ENCODE data around the gene ZDHHC22. TPM values are rescaled to one million over a fixed set of nuclear protein-coding genes. Genes with fewer than 3 reads are reported as not detected.
A peak's percentile ranks its signal among the peaks of the same experiment; 100 is the strongest.

Gene ZDHHC22
- polyA plus RNA-seq, 1 of the 3 experiments (the other 2 are of a cell fraction), result not detected

- H3K36me3 ChIP-seq (replicated peaks in 1 of 2; ENCODE audit: control insufficient read depth in 1 of 2, insufficient read depth in 2 of 2, low read length in 1 of 2), result no peaks in the 10 kb centered on the region
- H3K4me3 ChIP-seq (ENCODE audit: low read depth in 2 of 2, low read length in 1 of 2), result no peak overlapping the region
- no peaks in the 10 kb centered on the region for H4K20me1 ChIP-seq (ENCODE audit: insufficient read depth)
- no peaks in the 10 kb centered on the region; the same call in 1 of the 2 replicates for H3K27me3 ChIP-seq (ENCODE audit: insufficient read depth)
- no peak overlapping the region for H2AFZ ChIP-seq (ENCODE audit: low read depth)
- H3K79me2 ChIP-seq (ENCODE audit: insufficient read depth), result no peaks in the 10 kb centered on the region
- no peak for DNase-seq
- POLR2A ChIA-PET, result no interaction called here
- WGBS (ENCODE audit: low lambda C conversion rate), result 95% methylated on average over 3 of the region's 3 CpGs
- H3K4me2 ChIP-seq, result no peak overlapping the region
- no peaks in the 10 kb centered on the region for H3F3A ChIP-seq (replicated peaks; ENCODE audit: insufficient read depth)
- no peaks in the 10 kb centered on the region for H3K9me3 ChIP-seq
- H3K4me1 ChIP-seq (ENCODE audit: control insufficient read depth in 1 of 2, insufficient read depth in 2 of 2, low read depth in 1 of 2, low read length in 1 of 2), result peaks cover 0 to 5% of the 10 kb centered on the region in 2 experiments; a peak in 2 of 4 replicates
- H3K9ac ChIP-seq, result no peak overlapping the region
- CTCF ChIA-PET, result interaction anchor here (0.7 to 17.4 kb wide), 13 partner anchors 9 to 215 kb away, joined by 3 to 309 read pairs (median 5); no protein-coding TSS in a partner anchor
- H3K9me2 ChIP-seq, result no peaks in the 10 kb centered on the region
- no peak for TF ChIP-seq GABPA (IDR thresholded peaks at IDR 0.05; ENCODE audit: low read depth)
- no peak for TF ChIP-seq NFIC (IDR thresholded peaks at IDR 0.05; ENCODE audit: borderline replicate concordance)
- no peak for TF ChIP-seq EZH2phosphoT487 (IDR thresholded peaks at IDR 0.05; ENCODE audit: borderline replicate concordance, low read depth)
- TF ChIP-seq YY1 (IDR thresholded peaks at IDR 0.05; ENCODE audit: low read depth), result no peak
- no peak for TF ChIP-seq POLR2AphosphoS5 (IDR thresholded peaks at IDR 0.05; ENCODE audit: low read depth, low read length)
- no peak for TF ChIP-seq RAD21 (IDR thresholded peaks at IDR 0.05; ENCODE audit: low read length)
- no peak for TF ChIP-seq CHD2 (IDR thresholded peaks at IDR 0.05; ENCODE audit: low read length, partially characterized antibody)
- no peak for TF ChIP-seq USF2 (IDR thresholded peaks at IDR 0.05; ENCODE audit: borderline replicate concordance, low read depth, low read length)
- no peak for TF ChIP-seq MXI1 (IDR thresholded peaks at IDR 0.05; ENCODE audit: low read depth, low read length)
- no peak overlapping the region for H3K27ac ChIP-seq (ENCODE audit: low read depth in 2 of 2, low read length in 1 of 2)
Measured at GRCh38 chr14:77086017-77086727, 55.4 kb downstream of the ZDHHC22 start.

- no peaks in the 10 kb centered on the region for H3K79me2 ChIP-seq (ENCODE audit: insufficient read depth)
- no peaks in the 10 kb centered on the region for H4K20me1 ChIP-seq (ENCODE audit: insufficient read depth)
- H3K9me3 ChIP-seq, result no peaks in the 10 kb centered on the region
- CTCF ChIA-PET, result interaction anchor here (0.7 to 17.4 kb wide), 10 partner anchors 9 to 214 kb away, joined by 3 to 309 read pairs (median 6); no protein-coding TSS in a partner anchor
- no peak overlapping the region for H3K4me2 ChIP-seq
- peaks cover 0 to 5% of the 10 kb centered on the region in 2 experiments; a peak in 2 of 4 replicates for H3K4me1 ChIP-seq (ENCODE audit: control insufficient read depth in 1 of 2, insufficient read depth in 2 of 2, low read depth in 1 of 2, low read length in 1 of 2)
- H3K4me3 ChIP-seq (ENCODE audit: low read depth in 2 of 2, low read length in 1 of 2), result no peak overlapping the region
- H3K27me3 ChIP-seq (ENCODE audit: insufficient read depth), result no peaks in the 10 kb centered on the region; the same call in 1 of the 2 replicates
- no peaks in the 10 kb centered on the region for H3K9me2 ChIP-seq
- 70% methylated on average over 4 of the region's 4 CpGs for WGBS (ENCODE audit: low lambda C conversion rate)
- H2AFZ ChIP-seq (ENCODE audit: low read depth), result no peak overlapping the region
- TF ChIP-seq EZH2phosphoT487 (IDR thresholded peaks at IDR 0.05; ENCODE audit: borderline replicate concordance, low read depth), result no peak
- TF ChIP-seq GATA2 (CRISPR knock-in tag; IDR thresholded peaks at IDR 0.05), result peak; percentile 57; the same call in 1 of the 2 replicates
- no peak for TF ChIP-seq SIN3A (IDR thresholded peaks at IDR 0.05; ENCODE audit: borderline replicate concordance, low read depth, low read length)
- no peak for TF ChIP-seq RFX5 (IDR thresholded peaks at IDR 0.05; ENCODE audit: low read length)
- TF ChIP-seq TCF12 (IDR thresholded peaks at IDR 0.05), result no peak
- no peak for TF ChIP-seq RXRA (IDR thresholded peaks at IDR 0.05; ENCODE audit: borderline replicate concordance, low read depth)
- TF ChIP-seq TAF1 (IDR thresholded peaks at IDR 0.05; ENCODE audit: borderline replicate concordance, low read depth, low read length), result no peak
- H3F3A ChIP-seq (replicated peaks; ENCODE audit: insufficient read depth), result no peaks in the 10 kb centered on the region
- no peaks in the 10 kb centered on the region for H3K36me3 ChIP-seq (replicated peaks in 1 of 2; ENCODE audit: control insufficient read depth in 1 of 2, insufficient read depth in 2 of 2, low read length in 1 of 2)
- POLR2A ChIA-PET, result no interaction called here
- no peak overlapping the region for H3K9ac ChIP-seq
- no peak overlapping the region for H3K27ac ChIP-seq (ENCODE audit: low read depth in 2 of 2, low read length in 1 of 2)
- no peak for DNase-seq
Measured at GRCh38 chr14:77085538-77085937, 56.1 kb downstream of the ZDHHC22 start.

Data from SK-N-SH (cell line).